H9 (cell line): ENCODE results near the gene SMTN. TPM values are rescaled to one million over a fixed set of nuclear protein-coding genes. Genes with fewer than 3 reads are reported as not detected.

Experiments
- DNase-seq: peaks from one replicate; pipeline ENCODE4 v3.0.0-alpha.2; 2017
- H2AFZ ChIP-seq: one replicate; pipeline ENCODE4 v1.6.1; 2013; ENCODE audit warnings: mild to moderate bottlenecking, low read length, control low read depth, moderate library complexity
- H2AK5ac ChIP-seq: 2 replicates; pipeline ENCODE4 v1.6.1; 2013; ENCODE audit warnings: low read length, control low read depth, mixed read lengths; ENCODE audit not compliant: insufficient read length
- H2BK120ac ChIP-seq: one replicate; pipeline ENCODE4 v1.6.1; 2013; ENCODE audit warnings: low read depth, mild to moderate bottlenecking, low read length, control low read depth, inconsistent platforms; ENCODE audit not compliant: poor library complexity, severe bottlenecking
- H2BK12ac ChIP-seq: 2 replicates; pipeline ENCODE4 v1.6.1; 2013; ENCODE audit warnings: low read length, control low read depth, mixed read lengths, low read depth; ENCODE audit not compliant: insufficient read length
- H2BK15ac ChIP-seq: 2 replicates; pipeline ENCODE4 v1.6.1; 2013; ENCODE audit warnings: low read depth, low read length, control low read depth
- H2BK20ac ChIP-seq: one replicate; pipeline ENCODE4 v1.6.1; 2013; ENCODE audit warnings: low read depth, mild to moderate bottlenecking, low read length, control low read depth, inconsistent platforms; ENCODE audit not compliant: poor library complexity, severe bottlenecking
- H2BK5ac ChIP-seq: 2 replicates; pipeline ENCODE4 v1.6.1; 2013; ENCODE audit warnings: low read length, control low read depth, mixed read lengths; ENCODE audit not compliant: insufficient read length
- H3K14ac ChIP-seq: 2 replicates; pipeline ENCODE4 v1.6.1; 2013; ENCODE audit warnings: low read length, control low read depth; ENCODE audit not compliant: insufficient read depth
- H3K18ac ChIP-seq: 2 replicates; pipeline ENCODE4 v1.6.1; 2013; ENCODE audit warnings: low read depth, mild to moderate bottlenecking, mixed read lengths, low read length, control low read depth; ENCODE audit not compliant: insufficient read length
- H3K23ac ChIP-seq: 2 replicates; pipeline ENCODE4 v1.6.1; 2013; ENCODE audit warnings: low read length, control low read depth, mixed read lengths, low read depth; ENCODE audit not compliant: insufficient read length
- H3K23me2 ChIP-seq: 2 replicates; pipeline ENCODE4 v1.6.1; 2013; ENCODE audit warnings: low read depth, mild to moderate bottlenecking, mixed read lengths, low read length, control low read depth; ENCODE audit not compliant: insufficient read length, poor library complexity, severe bottlenecking
- H3K27ac ChIP-seq: 2 replicates; pipeline ENCODE4 v1.5.1; 2013; ENCODE audit warnings: low read length, control low read depth, mixed read lengths, low read depth; ENCODE audit not compliant: insufficient read length
- H3K27me3 ChIP-seq: 2 replicates; pipeline ENCODE4 v1.6.1; 2013; ENCODE audit warnings: low read length, control low read depth, inconsistent platforms; ENCODE audit not compliant: insufficient read depth
- H3K4ac ChIP-seq: 2 replicates; pipeline ENCODE4 v1.6.1; 2013; ENCODE audit warnings: low read depth, mild to moderate bottlenecking, control low read depth, inconsistent platforms, low read length, moderate library complexity
- H3K4me1 ChIP-seq: 2 replicates; pipeline ENCODE4 v1.6.1; 2013; ENCODE audit warnings: low read length, control low read depth, inconsistent platforms; ENCODE audit not compliant: insufficient read depth
- H3K4me2 ChIP-seq: 2 replicates; pipeline ENCODE4 v1.6.1; 2013; ENCODE audit warnings: low read length, control low read depth, mixed read lengths; ENCODE audit not compliant: insufficient read length, insufficient read depth
- H3K56ac ChIP-seq: 2 replicates; pipeline ENCODE4 v1.6.1; 2013; ENCODE audit warnings: low read depth, mild to moderate bottlenecking, mixed read lengths, low read length, control low read depth; ENCODE audit not compliant: insufficient read length
- H3K79me1 ChIP-seq: 2 replicates; pipeline ENCODE4 v1.6.1; 2013; ENCODE audit warnings: low read depth, mild to moderate bottlenecking, moderate library complexity, low read length, control low read depth, inconsistent platforms; ENCODE audit not compliant: insufficient read depth, poor library complexity, severe bottlenecking
- H3K79me2 ChIP-seq: 2 replicates; pipeline ENCODE4 v1.6.1; 2013; ENCODE audit warnings: low read length, control low read depth, inconsistent platforms; ENCODE audit not compliant: insufficient read depth
- H3K9ac ChIP-seq: 2 replicates; pipeline ENCODE4 v1.6.1; 2013; ENCODE audit warnings: low read length, control low read depth, mixed read lengths; ENCODE audit not compliant: insufficient read length; ENCODE audit errors: extremely low read depth
- H3K9me3 ChIP-seq: one replicate; pipeline ENCODE4 v1.6.1; 2013; ENCODE audit warnings: low read depth, low read length, inconsistent platforms; ENCODE audit not compliant: control insufficient read depth
- H3T11ph ChIP-seq: one replicate; pipeline ENCODE4 v1.6.1; 2013; ENCODE audit warnings: mild to moderate bottlenecking, low read length, control low read depth, inconsistent platforms
- H4K20me1 ChIP-seq: one replicate; pipeline ENCODE4 v1.6.1; 2013; ENCODE audit not compliant: control insufficient read depth, insufficient read length, insufficient read depth
- H4K5ac ChIP-seq: 2 replicates; pipeline ENCODE4 v1.6.1; 2013; ENCODE audit warnings: low read depth, mild to moderate bottlenecking, mixed read lengths, low read length, control low read depth; ENCODE audit not compliant: insufficient read length
- H4K8ac ChIP-seq: replicated peaks from 2 replicates; pipeline ENCODE4 v1.6.1; 2013; ENCODE audit warnings: low read length, control low read depth, mixed read lengths, low read depth; ENCODE audit not compliant: insufficient read length
- H4K91ac ChIP-seq: 2 replicates; pipeline ENCODE4 v1.6.1; 2013; ENCODE audit warnings: low read depth, mild to moderate bottlenecking, moderate library complexity, mixed read lengths, low read length, control low read depth; ENCODE audit not compliant: insufficient read length
- H3K27ac Mint-ChIP-seq, 3 experiments: 2 replicates in 2 of 3; 3 replicates in 1 of 3; pipeline ENCODE4 v1.8.0; 2020 to 2021; ENCODE audit warnings: mixed read lengths in 3 of 3, mild to moderate bottlenecking in 1 of 3, moderate library complexity in 1 of 3
- H3K27me3 Mint-ChIP-seq: 2 replicates; pipeline ENCODE4 v1.8.0; 2021; ENCODE audit warnings: low read depth, mild to moderate bottlenecking, moderate library complexity, mixed read lengths
- H3K36me3 Mint-ChIP-seq, 3 experiments: 2 replicates in 2 of 3; 3 replicates in 1 of 3; pipeline ENCODE4 v1.8.0; 2020 to 2021; ENCODE audit warnings: low read depth in 3 of 3, mixed read lengths in 3 of 3; ENCODE audit not compliant: insufficient read depth in 1 of 3
- H3K4me1 Mint-ChIP-seq, 2 experiments: 2 replicates each; pipeline ENCODE4 v1.8.0; 2020; ENCODE audit warnings: mixed read lengths in 2 of 2
- H3K4me3 Mint-ChIP-seq, 2 experiments: 2 replicates in 1 of 2; 3 replicates in 1 of 2; pipeline ENCODE4 v1.8.0; 2020 to 2021; ENCODE audit warnings: mild to moderate bottlenecking in 2 of 2, mixed read lengths in 2 of 2, moderate library complexity in 1 of 2
- H3K9me3 Mint-ChIP-seq, 2 experiments: 2 replicates in 1 of 2; 3 replicates in 1 of 2; pipeline ENCODE4 v1.8.0; 2020; ENCODE audit warnings: mild to moderate bottlenecking in 2 of 2, mixed read lengths in 2 of 2, moderate library complexity in 1 of 2
- WGBS: extraction: QIAGEN DNeasy Blood & Tissue Kit; methylation state at CpG from one replicate; pipeline ENCODE4 v1.1.7; 2013; ENCODE audit warnings: missing lambda C conversion rate, low lambda C conversion rate, mixed read lengths; ENCODE audit not compliant: insufficient read length; ENCODE audit errors: extremely low coverage; 5-methylcytosine and 5-hydroxymethylcytosine counted together
- total RNA-seq: library from RNA; stranded (reverse); gene quantifications from 2 replicates; pipeline ENCODE4 v1.2.1, GENCODE V29; 2021
- TF ChIP-seq, protein P1 (sequence below): fragments of 200-600 bp; sonication (generic); conservative IDR thresholded peaks from 3 replicates; pipeline ENCODE4 v1.8.0; 2021; ENCODE audit warnings: antibody characterized with exemption, mild to moderate bottlenecking

SMTN gene
- total RNA-seq, 1 experiment from 2014 or later = 23.4 TPM

DNA sequence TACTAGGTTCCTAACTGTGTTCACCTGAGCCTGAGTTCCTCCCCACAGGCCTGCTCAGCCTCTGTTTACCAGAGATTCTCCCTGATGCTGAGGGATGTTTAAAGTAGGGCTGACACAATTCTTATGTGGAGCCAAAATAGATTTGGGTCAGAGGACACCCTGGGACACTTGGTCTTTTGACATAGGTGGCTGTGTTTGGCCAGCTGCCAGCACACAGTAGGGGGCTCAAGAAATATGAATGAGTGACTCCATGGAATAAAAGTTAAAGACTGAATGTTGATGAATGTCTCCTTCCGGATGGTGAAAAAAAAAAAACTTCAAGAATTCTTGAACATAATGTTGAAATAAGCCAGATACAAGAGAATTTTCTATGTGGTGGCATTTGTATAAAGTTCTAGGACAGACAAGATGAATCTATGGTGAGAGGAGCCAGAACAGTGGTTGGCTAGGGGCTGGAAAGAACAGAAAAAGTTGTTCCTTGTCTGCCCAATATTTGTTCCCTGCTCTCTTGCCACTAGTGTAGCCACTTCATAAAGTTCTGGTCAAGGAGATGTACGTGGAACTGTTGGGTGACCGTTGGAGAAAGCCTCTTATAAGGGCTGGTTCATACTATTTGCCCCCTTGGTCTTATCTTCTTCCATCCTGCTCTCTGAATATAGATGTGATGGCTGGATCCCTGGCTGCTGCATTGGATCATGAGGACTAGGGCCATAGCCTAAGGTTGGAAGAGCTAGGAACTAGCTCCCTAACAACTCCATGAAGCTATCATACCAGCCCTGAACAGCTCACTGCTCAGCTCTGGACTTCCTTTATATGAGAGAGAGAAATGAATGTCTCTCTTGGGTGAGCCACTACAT lies 40.3 kb upstream of the SMTN start:
- Histone ChIP-seq H2BK5ac (no peak overlapping the region), H2BK12ac (no peak overlapping the region), H2AK5ac (no peak overlapping the region), H4K91ac (no peak overlapping the region), H3K23me2 (no peaks in the 10 kb centered on the region), H3K18ac (no peak overlapping the region), H4K20me1 (peaks cover 3% of the 10 kb centered on the region), H2BK120ac (no peak overlapping the region), H3K4me2 (no peak overlapping the region), H2BK20ac (no peak overlapping the region), H3T11ph (no peak overlapping the region), H2BK15ac (no peak overlapping the region), H3K9ac (no peak overlapping the region), H4K5ac (no peak overlapping the region), H2AFZ (no peak overlapping the region), H4K8ac (no peak overlapping the region), H3K4me1 (no peaks in the 10 kb centered on the region), H3K56ac (no peak overlapping the region), H3K79me2 (no peaks in the 10 kb centered on the region), H3K79me1 (no peaks in the 10 kb centered on the region), H3K9me3 (no peaks in the 10 kb centered on the region), H3K23ac (no peak overlapping the region), H3K4ac (no peak overlapping the region), H3K27ac (no peak overlapping the region), H3K14ac (no peak overlapping the region), H3K27me3 (no peaks in the 10 kb centered on the region)
- WGBS = no CpG with 5 or more reads among the region's 3 CpGs
- TF ChIP-seq, protein P1, sequence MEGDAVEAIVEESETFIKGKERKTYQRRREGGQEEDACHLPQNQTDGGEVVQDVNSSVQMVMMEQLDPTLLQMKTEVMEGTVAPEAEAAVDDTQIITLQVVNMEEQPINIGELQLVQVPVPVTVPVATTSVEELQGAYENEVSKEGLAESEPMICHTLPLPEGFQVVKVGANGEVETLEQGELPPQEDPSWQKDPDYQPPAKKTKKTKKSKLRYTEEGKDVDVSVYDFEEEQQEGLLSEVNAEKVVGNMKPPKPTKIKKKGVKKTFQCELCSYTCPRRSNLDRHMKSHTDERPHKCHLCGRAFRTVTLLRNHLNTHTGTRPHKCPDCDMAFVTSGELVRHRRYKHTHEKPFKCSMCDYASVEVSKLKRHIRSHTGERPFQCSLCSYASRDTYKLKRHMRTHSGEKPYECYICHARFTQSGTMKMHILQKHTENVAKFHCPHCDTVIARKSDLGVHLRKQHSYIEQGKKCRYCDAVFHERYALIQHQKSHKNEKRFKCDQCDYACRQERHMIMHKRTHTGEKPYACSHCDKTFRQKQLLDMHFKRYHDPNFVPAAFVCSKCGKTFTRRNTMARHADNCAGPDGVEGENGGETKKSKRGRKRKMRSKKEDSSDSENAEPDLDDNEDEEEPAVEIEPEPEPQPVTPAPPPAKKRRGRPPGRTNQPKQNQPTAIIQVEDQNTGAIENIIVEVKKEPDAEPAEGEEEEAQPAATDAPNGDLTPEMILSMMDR = no peak
- Mint-ChIP-seq H3K4me3 (no peak overlapping the region), H3K27me3 (peaks cover 8% of the 10 kb centered on the region), H3K27ac (no peak overlapping the region), H3K9me3 (no peaks in the 10 kb centered on the region), H3K4me1 (peaks cover 9 to 15% of the 10 kb centered on the region in 2 experiments), H3K36me3 (no peaks in the 10 kb centered on the region)
- DNase-seq = no peak
